K562 (cell line): ENCODE data around the gene ABCC6. TPM values are rescaled to one million over a fixed set of nuclear protein-coding genes. Genes with fewer than 3 reads are reported as not detected.
A peak's percentile ranks its signal among the peaks of the same experiment; 100 is the strongest.

ENCODE experiments used
- ATAC-seq: fragments of 200-7000 bp; cut with Tn5 transposase; 3 replicates; pipeline ENCODE4 v1.9.1; 2020; ENCODE audit warnings: moderate library complexity
- BruUV-seq: library from RNA; stranded (reverse); fragments of 400-500 nt; replicated peaks from 2 replicates; lab custom pipeline; 2021; lab: Mats Ljungman, UMichigan
- CTCF ChIA-PET: fragments of 300-600 bp; formaldehyde crosslinking; extraction: SDS; loops from one replicate; lab custom pipeline; 2021; ENCODE audit warnings: low intra/inter-chr PET ratio; lab: Yijun Ruan, JAX
- POLR2A ChIA-PET: fragments of 300-600, 350-650 bp; sonication (Branson Sonifier 250); formaldehyde crosslinking; extraction: SDS; loops from one replicate; lab custom pipeline; 2021; ENCODE audit warnings: antibody characterized with exemption, inconsistent platforms; lab: Yijun Ruan, JAX
- DNase-seq, 4 experiments: peaks; one replicate each; pipeline versions ENCODE4 v3.0.0 to v3.0.0-alpha.2; 2011 to 2018; ENCODE audit warnings: low spot score in 3 of 4, mixed read lengths in 3 of 4; ENCODE audit errors: extremely low read depth in 1 of 4
- FAIRE-seq: peaks from 2 replicates; lab custom pipeline; 2011; peaks lifted over from hg19 to GRCh38; lab: Jason Lieb, UNC
- H2AFZ ChIP-seq: 2 replicates; pipeline ENCODE4 v1.6.0; 2011; ENCODE audit warnings: low read depth, low read length, control low read depth, inconsistent platforms
- H3K27ac ChIP-seq: fragments of 200-600 bp; 3 replicates; pipeline ENCODE4 v1.8.0; 2011; ENCODE audit warnings: low read depth, mild to moderate bottlenecking, control low read depth, inconsistent platforms, low read length, moderate library complexity, mixed read lengths; ENCODE audit errors: extremely low read depth
- H3K27me3 ChIP-seq, 2 experiments: fragments of 300-600 bp in 1 of 2; 2 replicates in 1 of 2; 3 replicates in 1 of 2; pipeline versions ENCODE4 v1.6.0 to v1.8.0; 2011; ENCODE audit warnings: inconsistent platforms in 2 of 2, low read length in 2 of 2, mild to moderate bottlenecking in 1 of 2, mixed read lengths in 1 of 2, moderate library complexity in 1 of 2; ENCODE audit not compliant: control insufficient read depth in 2 of 2, insufficient read depth in 2 of 2
- H3K36me3 ChIP-seq: fragments of 300-600 bp; 3 replicates; pipeline ENCODE4 v1.8.0; 2011; ENCODE audit warnings: mild to moderate bottlenecking, low read length, inconsistent platforms; ENCODE audit not compliant: control insufficient read depth, insufficient read depth
- H3K4me1 ChIP-seq, 2 experiments: fragments of 200-600 bp in 1 of 2; replicated peaks in 1 of 2; 2 replicates in 1 of 2; 3 replicates in 1 of 2; pipeline versions ENCODE4 v1.5.1 to v1.8.0; 2011; ENCODE audit warnings: inconsistent platforms in 2 of 2, low read length in 2 of 2, mild to moderate bottlenecking in 1 of 2, mixed read lengths in 1 of 2, moderate library complexity in 1 of 2; ENCODE audit not compliant: control insufficient read depth in 2 of 2, insufficient read depth in 2 of 2
- H3K4me2 ChIP-seq: 2 replicates; pipeline ENCODE4 v1.6.1; 2011; ENCODE audit warnings: low read length, control low read depth, inconsistent platforms, mixed read lengths; ENCODE audit not compliant: insufficient read depth
- H3K4me3 ChIP-seq: fragments of 200-600 bp; sonication (generic), shearing (Covaris generic); 2 replicates; pipeline ENCODE4 v1.5.1; 2016; ENCODE audit warnings: control low read depth, inconsistent platforms
- H3K79me2 ChIP-seq: fragments of 200-600 bp; 3 replicates; pipeline ENCODE4 v1.8.0; 2011; ENCODE audit warnings: low read length, inconsistent platforms; ENCODE audit not compliant: control insufficient read depth, insufficient read depth
- H3K9ac ChIP-seq, 2 experiments: 2 replicates each; pipeline versions ENCODE4 v1.6.0 to v1.6.1; 2011; ENCODE audit warnings: low read depth in 2 of 2, low read length in 2 of 2, control low read depth in 1 of 2, inconsistent platforms in 1 of 2, mild to moderate bottlenecking in 1 of 2, mixed read lengths in 1 of 2; ENCODE audit not compliant: insufficient read depth in 1 of 2
- H3K9me1 ChIP-seq: one replicate; pipeline ENCODE4 v1.6.0; 2011; ENCODE audit warnings: inconsistent platforms, mild to moderate bottlenecking, low read length, moderate library complexity; ENCODE audit not compliant: control insufficient read depth, insufficient read depth
- H3K9me3 ChIP-seq: replicated peaks from 2 replicates; pipeline ENCODE4 v1.5.1; 2011; ENCODE audit warnings: low read depth, low read length, inconsistent platforms; ENCODE audit not compliant: control insufficient read depth, insufficient read depth
- H4K20me1 ChIP-seq: replicated peaks from 2 replicates; pipeline ENCODE4 v1.6.1; 2011; ENCODE audit warnings: low read length, inconsistent platforms, mixed read lengths; ENCODE audit not compliant: control insufficient read depth, insufficient read depth
- CBFA2T2 ChIP-seq: fragments of 450-650 bp; conservative IDR thresholded peaks from 2 replicates; pipeline ENCODE4 v1.6.1; 2017; ENCODE audit warnings: mild to moderate bottlenecking
- JUN ChIP-seq, 2 experiments: sonication (generic) in 1 of 2; formaldehyde crosslinking in 1 of 2; IDR thresholded peaks; 2 replicates each; pipeline versions ENCODE4 v1.6.1 to v1.8.0; 2012 to 2022; ENCODE audit warnings: borderline replicate concordance in 2 of 2, mild to moderate bottlenecking in 2 of 2, improper control_type of control experiment in 1 of 2, low read depth in 1 of 2, low read length in 1 of 2, missing genetic modification reagents in 1 of 2
- LARP7 ChIP-seq: fragments of 450-650 bp; IDR thresholded peaks from 2 replicates; pipeline ENCODE4 v1.6.1; 2016
- RBM25 ChIP-seq: fragments of 200-400 bp; formaldehyde crosslinking; IDR thresholded peaks from 2 replicates; pipeline ENCODE4 v1.6.1; 2018; ENCODE audit warnings: low read length, low read depth, moderate library complexity; ENCODE audit not compliant: severe bottlenecking
- RFX1 ChIP-seq: fragments of 450-650 bp; IDR thresholded peaks from 2 replicates; pipeline ENCODE4 v1.6.1; 2016; ENCODE audit warnings: mild to moderate bottlenecking, moderate library complexity
- ZNF12 ChIP-seq: sonication (generic); formaldehyde crosslinking; IDR thresholded peaks from 2 replicates; pipeline ENCODE4 v1.4.0; 2020; ENCODE audit warnings: mild to moderate bottlenecking, missing genetic modification reagents
- WGBS: fragments of 100-300 bp; shearing (Covaris generic); methylation state at CpG from one replicate; pipeline ENCODE4 v1.1.6; 2016; ENCODE audit warnings: low coverage, mixed read lengths; ENCODE audit not compliant: insufficient coverage; ENCODE audit errors: missing lambda C conversion rate; 5-methylcytosine and 5-hydroxymethylcytosine counted together
- in situ Hi-C: fragments of 300-500 bp; cut with MboI; formaldehyde crosslinking; loops from 4 replicates; pipeline ENCODE4 v1.15.0; 2018; ENCODE audit warnings: inconsistent platforms, mixed read lengths
- intact Hi-C: fragments of 100-400 bp; cut with micrococcal nuclease; formaldehyde crosslinking; loops from 2 replicates; pipeline ENCODE4 v1.14.2; 2022
- polyA plus RNA-seq, 8 experiments: library from polyadenylated mRNA; depleted of rRNA in 4 of 8; stranded (reverse) in 5 of 8; unstranded in 3 of 8; fragments of >200 nt; fragmentation: Nextera tagmentation in 2 of 8; fragmentation: Illumina TruSeq in 1 of 8; extraction: Ambion mirVana in 2 of 8; extraction: Trizol in 1 of 8; gene quantifications; 2 replicates each; pipeline versions ENCODE4 v1.2.1 to v1.2.3, GENCODE V29; 2011 to 2014; ENCODE audit warnings: inconsistent platforms in 1 of 8, missing spikeins in 1 of 8
- total RNA-seq, 7 experiments: library from RNA; depleted of rRNA in 6 of 7; stranded (reverse); fragments of >200 nt in 6 of 7; fragmentation: Illumina TruSeq in 2 of 7; extraction: Trizol in 2 of 7; gene quantifications; 2 replicates each; pipeline versions ENCODE4 v1.2.1 to v1.2.3, GENCODE V29; 2011 to 2021; ENCODE audit warnings: low replicate concordance in 1 of 7

Gene ABCC6
- total and polyA plus RNA-seq, 9 of the 15 experiments (the other 6 are each of a cell fraction or from before 2014, with no cell fraction given), result 0.03 to 0.46 (median 0.07) TPM; not detected in 4

- DNase-seq, result no peak
- no peak overlapping the region; a peak in 1 of 4 replicates for H3K9ac ChIP-seq
- BruUV-seq, result no TSS peak
- no peak overlapping the region for H3K4me3 ChIP-seq
- H4K20me1 ChIP-seq, result no peaks in the 10 kb centered on the region
- H3K79me2 ChIP-seq, result no peaks in the 10 kb centered on the region
- in situ Hi-C loops, result no loop called here
- H2AFZ ChIP-seq, result no peak overlapping the region
- ChIA-PET CTCF (no interaction called here), POLR2A (no interaction called here)
- no peak overlapping the region for H3K27ac ChIP-seq
- no peak for ATAC-seq
- intact Hi-C loops, result no loop called here
- FAIRE-seq, result no peak
- no peaks in the 10 kb centered on the region for H3K4me1 ChIP-seq
- no peaks in the 10 kb centered on the region for H3K27me3 ChIP-seq
- H3K9me3 ChIP-seq, result no peaks in the 10 kb centered on the region; the same call in 1 of the 2 replicates
- H3K9me1 ChIP-seq, result no peaks in the 10 kb centered on the region
- TF ChIP-seq JUN (IDR thresholded peaks at IDR 0.05; ENCODE audit: borderline replicate concordance, low read depth, low read length) (no peak), JUN (CRISPR knock-in tag; IDR thresholded peaks at IDR 0.05; ENCODE audit: borderline replicate concordance) (no peak), RFX1 (peak; percentile 67), RBM25 (peak; percentile 45)
- TF ChIP-seq, all 486 proteins: peak for 2
- H3K36me3 ChIP-seq, result peaks cover 73% of the 10 kb centered on the region
- 78% methylated on average over 8 of the region's 8 CpGs for WGBS
- H3K4me2 ChIP-seq, result no peak overlapping the region
Measured at GRCh38 chr16:16109453-16110110, 113.7 kb downstream of the ABCC6 start.

GRCh38 chr16:16108759-16109158 lies 114.5 kb downstream of the ABCC6 start:
- in situ Hi-C loops (no loop called here), intact Hi-C loops (no loop called here)
- DNase-seq (no peak), FAIRE-seq (no peak), ATAC-seq (no peak)
- no peaks in the 10 kb centered on the region for H3K9me3 ChIP-seq
- H3K27me3 ChIP-seq, result no peaks in the 10 kb centered on the region
- H3K4me1 ChIP-seq, result no peaks in the 10 kb centered on the region
- H3K79me2 ChIP-seq, result no peaks in the 10 kb centered on the region
- no TSS peak for BruUV-seq
- no peak overlapping the region for H3K9ac ChIP-seq
- H3K27ac ChIP-seq, result no peak overlapping the region
- TF ChIP-seq ZNF12 (CRISPR knock-in tag), result no peak
- TF ChIP-seq LARP7, result no peak
- TF ChIP-seq CBFA2T2, result no peak
- no peak overlapping the region for H2AFZ ChIP-seq
- no peaks in the 10 kb centered on the region for H3K9me1 ChIP-seq
- H3K36me3 ChIP-seq, result peaks cover 73% of the 10 kb centered on the region
- H3K4me3 ChIP-seq, result no peak overlapping the region
- WGBS, result 98% methylated on average over 6 of the region's 6 CpGs
- CTCF ChIA-PET, result interaction anchor here (0.7 kb wide), 1 partner anchor 88 kb away, joined by 4 read pairs; no protein-coding TSS in a partner anchor
- H3K4me2 ChIP-seq, result no peak overlapping the region
- no peaks in the 10 kb centered on the region for H4K20me1 ChIP-seq
- POLR2A ChIA-PET, result interaction anchor here (0.7 kb wide), 1 partner anchor 9 kb away, joined by 3 read pairs; no protein-coding TSS in a partner anchor
